SKM-1 treated with dmso at 0.1 percent for 144 hours (cell line): ENCODE results near the gene ZNF230.

Experiments
- DNase-seq: peaks from one replicate; lab custom pipeline; 2025; ENCODE audit not compliant: unreplicated experiment; lab: John Stamatoyannopoulos, UW

Gene ZNF230

GRCh38 chr19:44002566-44003460 is at the start of gene ZNF230:
TSS of gene ZNF230 (plus strand) at chr19:44002957. CDS start at chr19:44007079, 4,122 bp downstream.
- DNase-seq = peak; percentile 90

GRCh38 chr19:43956827-43957226 is 45.9 kb upstream of the ZNF230 start:
- DNase-seq = peak; percentile 0

- no peak for DNase-seq
Observed at GRCh38 chr19:43957891-43958290, 44.9 kb upstream of the ZNF230 start.

GRCh38 chr19:43960411-43960810 is 42.3 kb upstream of the ZNF230 start:
- no peak for DNase-seq

- no peak for DNase-seq
Observed at GRCh38 chr19:43966079-43966694, 36.6 kb upstream of the ZNF230 start.

- no peak for DNase-seq
Observed at GRCh38 chr19:43976732-43977131, 26.0 kb upstream of the ZNF230 start.

- DNase-seq = no peak
Observed at GRCh38 chr19:43983544-43983911, 19.2 kb upstream of the ZNF230 start.

- peak; percentile 61 for DNase-seq
Observed at GRCh38 chr19:43983912-43984686, 18.7 kb upstream of the ZNF230 start, which contains the start of gene ZNF155. TSS of gene ZNF155 (plus strand) at chr19:43984188. CDS start at chr19:43988544, 4,356 bp downstream.

GRCh38 chr19:43984687-43985000 is 18.1 kb upstream of the ZNF230 start:
- DNase-seq = no peak

GRCh38 chr19:43997631-43998290 is 5.0 kb upstream of the ZNF230 start:
- DNase-seq = no peak

- DNase-seq = no peak
Observed at GRCh38 chr19:44002212-44002565, 568 bp upstream of the ZNF230 start.

GRCh38 chr19:44003461-44004009 is 778 bp downstream of the ZNF230 start:
- no peak for DNase-seq

- DNase-seq = peak; percentile 57
Observed at GRCh38 chr19:44005973-44006372, 3.2 kb downstream of the ZNF230 start.

- DNase-seq = no peak
Observed at GRCh38 chr19:44007473-44007872, 4.7 kb downstream of the ZNF230 start.

GRCh38 chr19:44010468-44010867 is 7.7 kb downstream of the ZNF230 start:
- DNase-seq = no peak

GRCh38 chr19:44019498-44019897 is 16.7 kb downstream of the ZNF230 start:
- DNase-seq = no peak

- DNase-seq = no peak
Observed at GRCh38 chr19:44021221-44021620, 18.5 kb downstream of the ZNF230 start.

GRCh38 chr19:44024900-44025216 is 22.1 kb downstream of the ZNF230 start:
- DNase-seq = no peak

GRCh38 chr19:44025217-44025936 is 22.6 kb downstream of the ZNF230 start, which contains the start of gene ZNF222:
TSS of gene ZNF222 (plus strand) at chr19:44025379. CDS start at chr19:44025437, 58 bp downstream.
- DNase-seq = peak; percentile 32

- no peak for DNase-seq
Observed at GRCh38 chr19:44026622-44027021, 23.9 kb downstream of the ZNF230 start.
